HG03097 (cell line): ENCODE measurements around the gene NUBP2.
"Not testable (repeated sequence)": the region's sequence is repeated elsewhere in the genome, so short reads cannot be mapped to it uniquely, and the experiment has no call there.

Experiments
- ATAC-seq: cut with Tn5 transposase; IDR thresholded peaks from one replicate; pipeline ENCODE4 v1.9.1; 2021; ENCODE audit not compliant: unreplicated experiment, low FRiP score

NUBP2 gene

GRCh38 chr16:1794908-1795666 lies 12.3 kb downstream of the NUBP2 start:
- ATAC-seq: no peak

- not testable (repeated sequence) for ATAC-seq
These were observed 16.5 kb downstream of the NUBP2 start for GRCh38 chr16:1799263-1799662.

GRCh38 chr16:1800701-1801100 lies 17.9 kb downstream of the NUBP2 start:
- ATAC-seq: no peak

- no peak for ATAC-seq
These were observed 24.9 kb downstream of the NUBP2 start for GRCh38 chr16:1807626-1808025.

GRCh38 chr16:1808691-1809090 lies 25.9 kb downstream of the NUBP2 start:
- no peak for ATAC-seq

- no peak for ATAC-seq
These were observed 26.6 kb downstream of the NUBP2 start for GRCh38 chr16:1809281-1809801.

GRCh38 chr16:1810106-1810505 lies 27.3 kb downstream of the NUBP2 start:
- ATAC-seq: no peak

GRCh38 chr16:1810536-1810935 lies 27.8 kb downstream of the NUBP2 start:
- ATAC-seq: no peak

- no peak for ATAC-seq
These were observed 30.0 kb downstream of the NUBP2 start for GRCh38 chr16:1812732-1813163.

- ATAC-seq: no peak
These were observed 32.7 kb downstream of the NUBP2 start for GRCh38 chr16:1815461-1815860.

GRCh38 chr16:1816396-1817275 lies 33.9 kb downstream of the NUBP2 start:
- ATAC-seq: no peak

GRCh38 chr16:1817276-1817589 lies 34.5 kb downstream of the NUBP2 start:
- no peak for ATAC-seq

- ATAC-seq: no peak
These were observed 35.0 kb downstream of the NUBP2 start for GRCh38 chr16:1817716-1818115.

- no peak for ATAC-seq
These were observed 35.6 kb downstream of the NUBP2 start for GRCh38 chr16:1818204-1818872.

GRCh38 chr16:1818873-1819525 lies 36.2 kb downstream of the NUBP2 start:
- ATAC-seq: no peak

GRCh38 chr16:1819611-1820010 lies 36.9 kb downstream of the NUBP2 start:
- ATAC-seq: no peak

- no peak for ATAC-seq
These were observed 37.6 kb downstream of the NUBP2 start for GRCh38 chr16:1820096-1820945.

GRCh38 chr16:1820946-1821290 lies 38.2 kb downstream of the NUBP2 start:
- ATAC-seq: no peak

- ATAC-seq: no peak
These were observed 39.3 kb downstream of the NUBP2 start for GRCh38 chr16:1821861-1822611.
